GM20000 (cell line): ENCODE data around the gene CDK3.

ENCODE experiments used
- DNase-seq: peaks from one replicate; pipeline ENCODE4 v3.0.0; 2012; ENCODE audit warnings: low spot score
- TF ChIP-seq, protein P1 (sequence below): IDR thresholded peaks from 2 replicates; pipeline ENCODE4 v1.5.1; 2012; ENCODE audit warnings: mild to moderate bottlenecking, control low read depth; ENCODE audit errors: extremely low read depth, missing control alignments

Gene CDK3

DNA sequence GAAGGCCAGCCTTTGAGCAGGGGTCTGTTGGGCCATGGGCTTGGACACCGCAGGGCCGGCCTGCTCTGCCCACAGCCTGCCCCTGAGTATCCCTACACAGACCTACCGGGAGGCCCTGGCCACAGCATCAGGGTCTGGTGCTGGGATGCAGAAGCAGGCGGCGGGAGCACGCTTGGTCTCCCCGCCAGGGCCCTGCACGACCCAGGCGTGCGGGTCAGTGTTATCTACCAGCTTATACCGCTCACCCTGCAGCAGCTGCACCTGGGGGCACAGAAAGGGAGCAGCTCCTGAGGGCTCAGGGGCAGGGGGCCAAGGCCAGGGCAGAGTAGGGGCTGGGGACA is 17.7 kb downstream of the CDK3 start:
- TF ChIP-seq, protein P1, sequence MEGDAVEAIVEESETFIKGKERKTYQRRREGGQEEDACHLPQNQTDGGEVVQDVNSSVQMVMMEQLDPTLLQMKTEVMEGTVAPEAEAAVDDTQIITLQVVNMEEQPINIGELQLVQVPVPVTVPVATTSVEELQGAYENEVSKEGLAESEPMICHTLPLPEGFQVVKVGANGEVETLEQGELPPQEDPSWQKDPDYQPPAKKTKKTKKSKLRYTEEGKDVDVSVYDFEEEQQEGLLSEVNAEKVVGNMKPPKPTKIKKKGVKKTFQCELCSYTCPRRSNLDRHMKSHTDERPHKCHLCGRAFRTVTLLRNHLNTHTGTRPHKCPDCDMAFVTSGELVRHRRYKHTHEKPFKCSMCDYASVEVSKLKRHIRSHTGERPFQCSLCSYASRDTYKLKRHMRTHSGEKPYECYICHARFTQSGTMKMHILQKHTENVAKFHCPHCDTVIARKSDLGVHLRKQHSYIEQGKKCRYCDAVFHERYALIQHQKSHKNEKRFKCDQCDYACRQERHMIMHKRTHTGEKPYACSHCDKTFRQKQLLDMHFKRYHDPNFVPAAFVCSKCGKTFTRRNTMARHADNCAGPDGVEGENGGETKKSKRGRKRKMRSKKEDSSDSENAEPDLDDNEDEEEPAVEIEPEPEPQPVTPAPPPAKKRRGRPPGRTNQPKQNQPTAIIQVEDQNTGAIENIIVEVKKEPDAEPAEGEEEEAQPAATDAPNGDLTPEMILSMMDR = no peak

DNA sequence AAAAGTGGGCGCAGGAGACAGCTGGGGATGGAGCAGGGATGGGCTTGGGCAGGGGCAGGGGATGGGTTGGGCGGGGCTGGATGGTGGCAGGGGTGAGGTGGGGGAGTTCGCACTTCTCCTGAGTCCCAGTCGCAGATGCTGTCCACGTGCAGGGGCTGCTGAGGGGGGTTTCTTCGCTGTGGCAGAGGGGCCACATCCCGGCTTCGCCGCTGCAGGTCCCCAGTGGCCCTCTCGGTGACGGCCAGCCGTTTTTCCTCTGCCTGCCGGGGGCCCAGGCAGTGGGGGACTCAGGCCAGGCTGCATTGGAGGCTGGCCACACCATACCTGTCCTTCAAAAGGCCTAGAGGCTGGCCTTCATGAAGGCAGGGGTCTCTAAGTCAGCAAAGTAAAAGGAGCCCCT is 18.1 kb downstream of the CDK3 start:
- TF ChIP-seq, protein P1 = no peak
- no peak for DNase-seq

More for the DNA sequence above, 17.7 kb downstream of the CDK3 start:
- DNase-seq = no peak

DNA sequence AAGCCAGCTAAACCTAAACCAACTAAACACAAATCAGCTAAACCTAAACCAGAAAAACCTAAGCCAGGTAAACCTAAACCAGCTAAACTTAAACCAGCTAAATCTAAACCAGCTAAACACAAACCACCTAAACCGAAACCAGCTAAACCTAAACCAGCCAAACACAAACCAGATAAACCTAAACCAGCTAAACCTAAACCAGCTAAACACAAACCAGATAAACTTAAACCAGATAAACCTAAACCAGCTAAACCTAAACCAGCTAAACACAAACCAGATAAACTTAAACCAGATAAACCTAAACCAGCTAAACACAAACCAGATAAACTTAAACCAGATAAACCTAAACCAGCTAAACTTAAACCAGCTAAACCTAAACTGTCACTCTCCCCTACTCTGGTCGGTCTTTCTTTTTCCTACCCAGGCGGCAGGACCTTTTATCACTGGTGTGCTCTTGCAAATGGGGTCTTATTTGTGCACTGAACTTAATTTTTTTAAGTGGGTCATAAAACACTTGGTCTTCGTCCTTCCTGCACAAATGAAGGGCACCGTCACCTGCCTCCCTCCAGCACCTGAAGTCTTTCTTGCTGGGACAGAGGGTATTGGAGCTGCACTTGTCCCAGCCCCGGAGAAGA is 19.3 kb downstream of the CDK3 start:
- DNase-seq = no peak
- TF ChIP-seq, protein P1 = no peak

DNA sequence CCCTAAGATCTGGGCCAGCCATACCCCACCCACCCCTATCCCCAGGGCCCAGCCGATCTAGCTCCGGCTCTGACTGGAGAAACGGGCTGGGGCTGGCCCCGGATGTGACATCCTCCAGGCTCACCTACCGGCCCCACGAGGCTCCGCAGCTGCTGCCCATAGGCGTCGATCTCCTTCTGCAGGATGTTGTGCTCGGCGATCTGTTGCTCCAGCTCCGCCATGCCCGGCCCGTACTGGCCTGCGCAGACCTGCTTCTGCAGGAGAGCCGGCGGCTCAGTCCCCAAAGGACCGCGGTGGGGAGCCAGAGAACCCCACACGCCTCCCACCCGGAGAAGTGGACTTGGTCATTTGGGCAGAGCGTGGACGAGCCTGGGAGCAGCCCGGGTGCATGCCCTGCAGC is 21.6 kb downstream of the CDK3 start:
- TF ChIP-seq, protein P1 = no peak
- DNase-seq = no peak

DNA sequence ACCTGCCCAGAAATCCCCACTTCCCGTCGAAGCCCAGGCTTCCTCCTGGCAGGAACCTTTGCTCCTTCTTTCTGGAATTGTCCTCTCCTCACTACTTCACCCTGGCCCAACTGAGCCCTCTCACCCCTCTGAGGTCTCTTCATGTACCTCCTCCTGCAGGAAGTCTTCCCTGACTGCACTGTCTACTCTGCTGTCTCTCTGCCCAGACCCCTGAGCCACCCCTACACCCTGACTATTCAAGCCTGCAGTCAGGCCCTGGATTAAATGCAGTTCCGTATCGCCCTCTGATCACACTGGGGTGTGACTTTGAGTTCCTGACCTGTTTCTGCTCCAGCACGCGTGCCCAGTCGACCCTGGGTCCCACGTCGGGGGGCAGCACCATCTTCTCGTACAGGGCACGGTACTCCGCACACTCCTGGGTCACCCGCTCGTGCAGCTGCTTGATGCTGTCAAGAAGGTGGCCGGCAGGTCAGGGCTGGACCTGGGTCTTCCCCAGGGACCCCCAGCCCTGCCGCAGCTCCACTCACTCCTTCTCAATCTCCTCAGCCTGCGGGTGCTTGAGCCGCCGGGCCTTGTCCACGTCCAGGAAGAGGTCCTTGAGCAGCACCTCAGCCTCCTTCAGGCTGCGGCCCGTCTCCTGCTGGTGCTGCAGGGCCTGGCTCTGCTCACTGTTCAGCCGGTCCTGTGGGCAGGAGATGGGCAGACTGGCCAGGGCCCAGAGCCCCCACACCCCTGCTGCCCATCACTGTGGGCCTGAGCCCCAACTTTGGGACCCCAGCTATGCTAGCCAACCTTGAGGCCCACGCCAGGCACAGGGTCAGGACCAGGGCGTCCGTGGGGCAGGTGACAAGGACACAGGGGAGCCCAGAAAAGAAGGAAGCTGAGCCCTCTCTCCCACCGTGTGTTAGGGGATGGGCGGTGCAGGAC is 22.6 kb downstream of the CDK3 start:
- TF ChIP-seq, protein P1 = no peak
- no peak for DNase-seq

DNA sequence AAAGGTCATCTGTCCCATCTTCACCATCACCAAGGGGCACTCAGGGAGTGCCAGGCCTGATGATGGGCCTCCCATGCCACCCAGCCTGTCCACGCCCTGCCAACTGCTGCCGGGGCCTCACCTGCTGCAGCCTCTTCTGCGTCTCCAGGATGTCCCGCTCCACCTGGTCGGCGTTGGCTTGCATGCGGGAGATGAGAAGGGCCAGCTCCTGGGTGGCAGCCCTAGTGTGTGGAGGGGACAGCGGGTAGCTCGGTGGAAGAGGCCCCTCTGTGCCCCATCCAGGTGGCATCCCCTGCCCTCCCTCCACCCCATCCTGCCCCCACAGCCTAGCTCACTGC is 23.2 kb downstream of the CDK3 start:
- DNase-seq = no peak
- TF ChIP-seq, protein P1 = no peak

DNA sequence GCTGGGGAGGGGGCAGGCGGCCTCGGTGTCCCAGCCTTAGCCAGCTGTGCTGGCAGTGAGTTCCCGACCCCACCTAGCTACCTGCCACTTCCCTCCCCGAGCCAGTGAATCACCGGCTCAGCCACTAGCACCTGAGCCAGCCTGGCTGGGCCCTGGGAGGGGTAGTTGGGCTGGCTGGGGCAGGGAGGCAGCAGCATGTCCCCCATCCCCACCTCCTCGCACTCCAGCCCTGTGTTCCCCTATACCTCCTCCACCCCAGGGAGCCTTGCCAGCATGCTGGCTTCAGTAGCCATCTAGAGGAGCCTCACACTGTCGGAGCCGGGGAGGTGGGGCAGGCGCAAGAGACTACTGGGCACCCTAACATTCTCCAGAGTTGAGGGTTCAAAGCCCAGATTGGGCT is 23.7 kb downstream of the CDK3 start:
- TF ChIP-seq, protein P1 = no peak
- no peak for DNase-seq
